A549 (cell line): ENCODE results near the gene JAZF1.

Experiments used
- CTCF ChIP-seq: fragments of >200 bp; sonication (Bioruptor Twin); formaldehyde crosslinking; IDR thresholded peaks from 3 replicates; pipeline ENCODE4 v1.5.1; 2016
- EP300 ChIP-seq, 2 experiments: fragments of >200 bp; sonication (Bioruptor Twin); formaldehyde crosslinking; IDR thresholded peaks; 2 replicates in 1 of 2; 3 replicates in 1 of 2; pipeline ENCODE4 v1.6.1; 2016 to 2017
- POLR2A ChIP-seq: IDR thresholded peaks from 2 replicates; pipeline ENCODE4 v1.6.1; 2012; ENCODE audit warnings: mild to moderate bottlenecking, low read length

- TF ChIP-seq CTCF (no peak), EP300 (IDR thresholded peaks at IDR 0.05) (no peak), POLR2A (no peak)
These were observed 76.5 kb downstream of the JAZF1 start for GRCh38 chr7:28104041-28104541.
